Muscle of leg (tissue), 11 donors: ENCODE results near the gene ZDHHC14. TPM values are rescaled to one million over a fixed set of nuclear protein-coding genes. Genes with fewer than 3 reads are reported as not detected.

ENCODE experiments used
- DNase-seq: peaks from one replicate; pipeline ENCODE4 v3.0.0; 2013
- H3K27ac ChIP-seq: one replicate; pipeline ENCODE4 v1.5.1; 2013; ENCODE audit warnings: mild to moderate bottlenecking, low read length, control low read depth
- H3K27me3 ChIP-seq: one replicate; pipeline ENCODE4 v1.6.1; 2013; ENCODE audit warnings: low read length; ENCODE audit not compliant: control insufficient read depth, insufficient read depth
- H3K36me3 ChIP-seq: one replicate; pipeline ENCODE4 v1.6.1; 2013; ENCODE audit warnings: low read length; ENCODE audit not compliant: control insufficient read depth, insufficient read depth
- H3K4me1 ChIP-seq: one replicate; pipeline ENCODE4 v1.6.1; 2013; ENCODE audit warnings: low read length; ENCODE audit not compliant: control insufficient read depth, insufficient read depth
- H3K4me3 ChIP-seq: one replicate; pipeline ENCODE4 v1.5.1; 2013; ENCODE audit warnings: low read length, control low read depth
- H3K9me3 ChIP-seq: replicated peaks from 2 replicates; pipeline ENCODE4 v1.6.1; 2013; ENCODE audit warnings: low read depth, low read length; ENCODE audit not compliant: control insufficient read depth
- WGBS: methylation state at CpG from one replicate; pipeline ENCODE4 v1.1.5; 2013; ENCODE audit warnings: missing lambda C conversion rate; ENCODE audit not compliant: insufficient coverage; 5-methylcytosine and 5-hydroxymethylcytosine counted together
- polyA plus RNA-seq, 8 donors: library from polyadenylated mRNA; unstranded; fragments of 120-200 nt; gene quantifications; one replicate each; pipeline versions ENCODE4 v1.2.1 to v1.2.3, GENCODE V29; 2013; ENCODE audit warnings: inconsistent platforms in 1 of 8, low replicate concordance in 1 of 8; ENCODE audit not compliant: insufficient read length in 8 of 8, insufficient read depth in 1 of 8
- total RNA-seq: library from RNA; stranded (reverse); fragments of 120-200 nt; gene quantifications from one replicate; pipeline ENCODE4 v1.2.4, GENCODE V29; 2013

Gene ZDHHC14
- total and polyA plus RNA-seq, 9 donors = 3.4 to 8.9 (median 5.7) TPM

GRCh38 chr6:157500022-157500421, 119.0 kb downstream of the ZDHHC14 start:
- DNase-seq = no peak
- WGBS = 67% methylated on average over 1 of the region's 1 CpG
- Histone ChIP-seq H3K4me1 (no peaks in the 10 kb centered on the region), H3K4me3 (no peak overlapping the region), H3K36me3 (no peaks in the 10 kb centered on the region), H3K27me3 (no peaks in the 10 kb centered on the region), H3K9me3 (peaks cover 4% of the 10 kb centered on the region), H3K27ac (no peak overlapping the region)

- H3K9me3 ChIP-seq = peaks cover 12% of the 10 kb centered on the region
- no peaks in the 10 kb centered on the region for H3K36me3 ChIP-seq
- DNase-seq = no peak
- no peaks in the 10 kb centered on the region for H3K27me3 ChIP-seq
- H3K4me1 ChIP-seq = no peaks in the 10 kb centered on the region
- WGBS = 75% methylated on average over 2 of the region's 6 CpGs
- H3K27ac ChIP-seq = no peak overlapping the region
- no peak overlapping the region for H3K4me3 ChIP-seq
Observed at GRCh38 chr6:157503018-157503747, 122.2 kb downstream of the ZDHHC14 start.

- Histone ChIP-seq H3K4me1 (no peaks in the 10 kb centered on the region), H3K9me3 (peaks cover 12% of the 10 kb centered on the region), H3K27me3 (no peaks in the 10 kb centered on the region), H3K4me3 (no peak overlapping the region), H3K36me3 (no peaks in the 10 kb centered on the region), H3K27ac (no peak overlapping the region)
- DNase-seq = no peak
- 100% methylated on average over 1 of the region's 3 CpGs for WGBS
Observed at GRCh38 chr6:157505912-157506491, 125.0 kb downstream of the ZDHHC14 start.

- DNase-seq = no peak
- Histone ChIP-seq H3K36me3 (no peaks in the 10 kb centered on the region), H3K4me1 (no peaks in the 10 kb centered on the region), H3K27me3 (no peaks in the 10 kb centered on the region), H3K4me3 (no peak overlapping the region), H3K9me3 (peaks cover 9% of the 10 kb centered on the region), H3K27ac (no peak overlapping the region)
- WGBS = 90% methylated on average over 15 of the region's 24 CpGs
Observed at GRCh38 chr6:157510323-157511188, 129.6 kb downstream of the ZDHHC14 start.

- no peak for DNase-seq
- H3K4me1 ChIP-seq = no peaks in the 10 kb centered on the region
- no peak overlapping the region for H3K4me3 ChIP-seq
- no peak overlapping the region for H3K27ac ChIP-seq
- no peaks in the 10 kb centered on the region for H3K9me3 ChIP-seq
- H3K27me3 ChIP-seq = no peaks in the 10 kb centered on the region
- WGBS = 93% methylated on average over 5 of the region's 16 CpGs
- H3K36me3 ChIP-seq = no peaks in the 10 kb centered on the region
Observed at GRCh38 chr6:157511682-157512381, 130.8 kb downstream of the ZDHHC14 start.

- Histone ChIP-seq H3K4me1 (no peaks in the 10 kb centered on the region), H3K36me3 (no peaks in the 10 kb centered on the region), H3K27me3 (no peaks in the 10 kb centered on the region), H3K27ac (no peak overlapping the region), H3K4me3 (no peak overlapping the region), H3K9me3 (no peaks in the 10 kb centered on the region)
- WGBS = 83% methylated on average over 2 of the region's 5 CpGs
- no peak for DNase-seq
Observed at GRCh38 chr6:157512382-157512682, 131.3 kb downstream of the ZDHHC14 start.

- Histone ChIP-seq H3K36me3 (no peaks in the 10 kb centered on the region), H3K9me3 (no peaks in the 10 kb centered on the region), H3K27ac (no peak overlapping the region), H3K4me3 (no peak overlapping the region), H3K4me1 (no peaks in the 10 kb centered on the region), H3K27me3 (no peaks in the 10 kb centered on the region)
- DNase-seq = no peak
- 59% methylated on average over 7 of the region's 9 CpGs for WGBS
Observed at GRCh38 chr6:157513004-157513603, 132.1 kb downstream of the ZDHHC14 start.

- WGBS = 92% methylated on average over 9 of the region's 13 CpGs
- peaks cover 3% of the 10 kb centered on the region for H3K4me1 ChIP-seq
- no peak overlapping the region for H3K4me3 ChIP-seq
- no peak for DNase-seq
- H3K27ac ChIP-seq = no peak overlapping the region
- H3K36me3 ChIP-seq = no peaks in the 10 kb centered on the region
- H3K9me3 ChIP-seq = no peaks in the 10 kb centered on the region
- no peaks in the 10 kb centered on the region for H3K27me3 ChIP-seq
Observed at GRCh38 chr6:157513619-157514485, 132.9 kb downstream of the ZDHHC14 start.
